OCI-LY7 (cell line): Measurements from ENCODE around the gene GALNTL6.

Experiments used
- EZH2phosphoT487 ChIP-seq: fragments of 200-600 bp; sonication (generic); IDR thresholded peaks from 2 replicates; pipeline ENCODE4 v1.6.1; 2018; ENCODE audit warnings: low read depth, borderline replicate concordance, mild to moderate bottlenecking, mixed run types, antibody characterized with exemption, low read length, moderate library complexity, mixed read lengths
- TF ChIP-seq, protein P1 (sequence below): fragments of 200-600 bp; sonication (generic); conservative IDR thresholded peaks from 2 replicates; pipeline ENCODE4 v1.5.1; 2014; ENCODE audit warnings: mild to moderate bottlenecking, antibody characterized with exemption, low read length, moderate library complexity, mixed read lengths

DNA sequence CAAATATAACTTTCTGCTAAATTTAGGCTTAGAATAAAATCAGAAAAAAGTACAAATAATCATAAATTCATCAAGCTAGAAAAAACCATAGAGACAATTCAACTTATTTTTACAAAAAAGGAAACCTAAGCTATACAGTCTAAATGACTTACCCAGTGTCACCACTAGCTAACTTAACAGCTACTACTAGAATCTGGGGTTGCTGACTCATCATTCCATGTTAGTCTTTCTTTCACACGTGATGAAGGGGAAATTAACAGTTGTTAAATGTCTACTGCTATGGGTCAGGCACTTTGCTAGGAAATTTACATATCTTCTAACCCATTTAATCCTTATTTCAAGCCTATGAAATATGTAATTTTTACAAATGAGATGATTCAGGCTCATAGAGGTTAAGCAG is 1006.1 kb downstream of the GALNTL6 start:
- TF ChIP-seq, protein P1, sequence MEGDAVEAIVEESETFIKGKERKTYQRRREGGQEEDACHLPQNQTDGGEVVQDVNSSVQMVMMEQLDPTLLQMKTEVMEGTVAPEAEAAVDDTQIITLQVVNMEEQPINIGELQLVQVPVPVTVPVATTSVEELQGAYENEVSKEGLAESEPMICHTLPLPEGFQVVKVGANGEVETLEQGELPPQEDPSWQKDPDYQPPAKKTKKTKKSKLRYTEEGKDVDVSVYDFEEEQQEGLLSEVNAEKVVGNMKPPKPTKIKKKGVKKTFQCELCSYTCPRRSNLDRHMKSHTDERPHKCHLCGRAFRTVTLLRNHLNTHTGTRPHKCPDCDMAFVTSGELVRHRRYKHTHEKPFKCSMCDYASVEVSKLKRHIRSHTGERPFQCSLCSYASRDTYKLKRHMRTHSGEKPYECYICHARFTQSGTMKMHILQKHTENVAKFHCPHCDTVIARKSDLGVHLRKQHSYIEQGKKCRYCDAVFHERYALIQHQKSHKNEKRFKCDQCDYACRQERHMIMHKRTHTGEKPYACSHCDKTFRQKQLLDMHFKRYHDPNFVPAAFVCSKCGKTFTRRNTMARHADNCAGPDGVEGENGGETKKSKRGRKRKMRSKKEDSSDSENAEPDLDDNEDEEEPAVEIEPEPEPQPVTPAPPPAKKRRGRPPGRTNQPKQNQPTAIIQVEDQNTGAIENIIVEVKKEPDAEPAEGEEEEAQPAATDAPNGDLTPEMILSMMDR, result no peak
- no peak for TF ChIP-seq EZH2phosphoT487
